ENCODE data around the gene KDM5A.

GRCh38 chr12:240566-240965 is 148.6 kb downstream of the KDM5A start:
- TF ChIP-seq CTCF (IDR thresholded peaks at IDR 0.05; ENCODE audit: insufficient read depth, low read depth, low read length) (no peak), EZH2 (IDR thresholded peaks at IDR 0.05; ENCODE audit: insufficient read depth, low read length) (no peak)
